A549 (cell line): ENCODE measurements around the gene GDAP2. TPM values are rescaled to one million over a fixed set of nuclear protein-coding genes. Genes with fewer than 3 reads are reported as not detected.
"Not testable (repeated sequence)": the region's sequence is repeated elsewhere in the genome, so short reads cannot be mapped to it uniquely, and the experiment has no call there.

Experiments used
- ATAC-seq, 2 experiments: fragments of 200-7000 bp in 1 of 2; fragments of >200 bp in 1 of 2; cut with Nextera tagmentation in 1 of 2; cut with Tn5 transposase in 1 of 2; 3 replicates each; pipeline versions ENCODE4 v1.8.0 to v1.9.1; 2018 to 2020; ENCODE audit warnings: mild to moderate bottlenecking in 1 of 2, moderate library complexity in 1 of 2
- CTCF ChIA-PET: fragments of 300-600 bp; sonication (Branson Sonifier 250); formaldehyde crosslinking; extraction: SDS; loops from one replicate; lab custom pipeline; 2021; ENCODE audit warnings: antibody characterized with exemption, inconsistent platforms; lab: Yijun Ruan, JAX
- POLR2A ChIA-PET: fragments of 350-600 bp; formaldehyde crosslinking; extraction: SDS; loops from one replicate; lab custom pipeline; 2021; ENCODE audit warnings: antibody characterized with exemption, inconsistent platforms; lab: Yijun Ruan, JAX
- DNase-seq, 2 experiments: peaks; one replicate each; pipeline versions ENCODE4 v3.0.0 to v3.0.0-alpha.2; 2011 to 2016; ENCODE audit warnings: low read depth in 1 of 2, low spot score in 1 of 2
- FAIRE-seq: peaks from 2 replicates; lab custom pipeline; 2011; peaks lifted over from hg19 to GRCh38; lab: Jason Lieb, UNC
- H3K27ac ChIP-seq, 2 experiments: fragments of >200 bp; sonication (Bioruptor Twin); formaldehyde crosslinking; 3 replicates each; pipeline ENCODE4 v1.5.1; 2016 to 2017
- H3K4me1 ChIP-seq: fragments of >200 bp; sonication (Bioruptor Twin); formaldehyde crosslinking; 3 replicates; pipeline ENCODE4 v1.6.1; 2016
- H3K4me2 ChIP-seq: fragments of >200 bp; sonication (Bioruptor Twin); formaldehyde crosslinking; 3 replicates; pipeline ENCODE4 v1.6.1; 2016
- H3K4me3 ChIP-seq: fragments of >200 bp; sonication (Bioruptor Twin); formaldehyde crosslinking; 3 replicates; pipeline ENCODE4 v1.5.1; 2016
- H3K9me3 ChIP-seq: fragments of >200 bp; sonication (Bioruptor Twin); formaldehyde crosslinking; 3 replicates; pipeline ENCODE4 v1.6.1; 2016
- CEBPB ChIP-seq, 2 experiments: fragments of >200 bp in 1 of 2; sonication (Bioruptor Twin) in 1 of 2; formaldehyde crosslinking in 1 of 2; IDR thresholded peaks; 2 replicates each; pipeline ENCODE4 v1.6.1; 2012 to 2016
- EHMT2 ChIP-seq: fragments of 200-600 bp; sonication (generic); IDR thresholded peaks from 2 replicates; pipeline ENCODE4 v1.6.1; 2016; ENCODE audit warnings: antibody characterized with exemption, low read depth, mild to moderate bottlenecking, moderate library complexity
- ESRRA ChIP-seq: fragments of 150-350 bp; IDR thresholded peaks from 2 replicates; pipeline ENCODE4 v1.6.1; 2014; ENCODE audit warnings: mild to moderate bottlenecking, low read length, borderline replicate concordance
- GATA3 ChIP-seq: IDR thresholded peaks from 2 replicates; pipeline ENCODE4 v1.6.1; 2012; ENCODE audit warnings: borderline replicate concordance
- HOXA7 ChIP-seq: fragments of 250-450 bp; sonication (Bioruptor Pico); IDR thresholded peaks from 2 replicates; pipeline ENCODE4 v1.5.0; 2020; ENCODE audit warnings: mild to moderate bottlenecking, moderate library complexity
- HOXB13 ChIP-seq: fragments of 250-450 bp; sonication (Bioruptor Pico); IDR thresholded peaks from 2 replicates; pipeline ENCODE4 v1.5.0; 2020; ENCODE audit warnings: low read depth, mild to moderate bottlenecking, moderate library complexity
- JUN ChIP-seq, 2 experiments: fragments of >200 bp; sonication (Bioruptor Twin); formaldehyde crosslinking; IDR thresholded peaks; 2 replicates in 1 of 2; 3 replicates in 1 of 2; pipeline ENCODE4 v1.6.1; 2016 to 2017
- KDM1A ChIP-seq: fragments of 200-600 bp; sonication (generic); IDR thresholded peaks from 2 replicates; pipeline ENCODE4 v1.6.1; 2016; ENCODE audit warnings: low read depth, mild to moderate bottlenecking
- KDM5A ChIP-seq: fragments of 200-600 bp; sonication (generic); IDR thresholded peaks from 2 replicates; pipeline ENCODE4 v1.6.1; 2016; ENCODE audit warnings: antibody characterized with exemption, mild to moderate bottlenecking
- NPAS2 ChIP-seq: fragments of 250-450 bp; sonication (Bioruptor Pico); IDR thresholded peaks from 2 replicates; pipeline ENCODE4 v1.8.0; 2022; ENCODE audit warnings: mild to moderate bottlenecking, moderate library complexity, borderline replicate concordance
- POLR2AphosphoS2 ChIP-seq: conservative IDR thresholded peaks from 2 replicates; pipeline ENCODE4 v1.6.1; 2012; ENCODE audit warnings: low read length, improper control_type of control experiment, inconsistent platforms
- RAD21 ChIP-seq, 2 experiments: fragments of >200 bp in 1 of 2; sonication (Bioruptor Twin) in 1 of 2; formaldehyde crosslinking in 1 of 2; IDR thresholded peaks in 1 of 2; conservative IDR thresholded peaks in 1 of 2; 2 replicates in 1 of 2; 3 replicates in 1 of 2; pipeline ENCODE4 v1.6.1; 2012 to 2018; ENCODE audit warnings: inconsistent platforms in 1 of 2
- RCOR1 ChIP-seq: fragments of 150-350 bp; IDR thresholded peaks from 2 replicates; pipeline ENCODE4 v1.6.1; 2014; ENCODE audit warnings: antibody characterized with exemption, low read length, low read depth
- RFX5 ChIP-seq: fragments of 450-650 bp; IDR thresholded peaks from 2 replicates; pipeline ENCODE4 v1.7.1; 2014; ENCODE audit warnings: antibody characterized with exemption, mild to moderate bottlenecking, moderate library complexity
- SMC3 ChIP-seq: fragments of >200 bp; sonication (Bioruptor Twin); formaldehyde crosslinking; IDR thresholded peaks from 3 replicates; pipeline ENCODE4 v1.6.1; 2018; ENCODE audit warnings: inconsistent platforms
- TFCP2L1 ChIP-seq: fragments of 250-450 bp; sonication (Bioruptor Pico); IDR thresholded peaks from 2 replicates; pipeline ENCODE4 v1.5.0; 2021; ENCODE audit warnings: mild to moderate bottlenecking
- TP53 ChIP-seq: fragments of 250-450 bp; sonication (Bioruptor Pico); IDR thresholded peaks from 2 replicates; pipeline ENCODE4 v1.5.0; 2021; ENCODE audit warnings: mild to moderate bottlenecking, moderate library complexity
- ZSCAN20 ChIP-seq: fragments of 250-450 bp; sonication (Bioruptor Pico); IDR thresholded peaks from 2 replicates; pipeline ENCODE4 v1.8.0; 2022; ENCODE audit warnings: mild to moderate bottlenecking, moderate library complexity
- WGBS: methylation state at CpG from one replicate; pipeline ENCODE4 v1.1.6; 2017; ENCODE audit errors: missing lambda C conversion rate; 5-methylcytosine and 5-hydroxymethylcytosine counted together
- polyA plus RNA-seq, 4 experiments: library from polyadenylated mRNA; depleted of rRNA in 3 of 4; stranded (reverse); fragments of >200 nt; fragmentation: RNase III in 1 of 4; extraction: RNeasy Plus Mini Kit Qiagen cat#74134 plus additional on column Dnase treatment in 1 of 4; gene quantifications; 2 replicates in 3 of 4; 3 replicates in 1 of 4; pipeline ENCODE4 v1.2.3, GENCODE V29; 2011 to 2017
- TF ChIP-seq, protein P1 (sequence below): IDR thresholded peaks from 2 replicates; pipeline ENCODE4 v1.6.1; 2012
- TF ChIP-seq, protein P2 (sequence below): fragments of 450-650 bp; IDR thresholded peaks from 2 replicates; pipeline ENCODE4 v1.6.1; 2014; ENCODE audit warnings: antibody characterized with exemption
- TF ChIP-seq, protein P3 (sequence below): fragments of 150-350 bp; IDR thresholded peaks from 2 replicates; pipeline ENCODE4 v1.6.1; 2014; ENCODE audit warnings: low read depth, mild to moderate bottlenecking, low read length
- TF ChIP-seq, protein P4 (sequence below): fragments of 200-600 bp; sonication (generic); IDR thresholded peaks from 2 replicates; pipeline ENCODE4 v1.6.1; 2016; ENCODE audit warnings: antibody characterized with exemption, mild to moderate bottlenecking, moderate library complexity
- TF ChIP-seq, protein P5 (sequence below): fragments of >200 bp; sonication (Bioruptor Twin); formaldehyde crosslinking; IDR thresholded peaks from 3 replicates; pipeline ENCODE4 v1.6.1; 2016

GDAP2 gene
- polyA plus RNA-seq, 2 of the 4 experiments (the other 2 are of a cell fraction): 6.7 to 21.2 TPM

DNA sequence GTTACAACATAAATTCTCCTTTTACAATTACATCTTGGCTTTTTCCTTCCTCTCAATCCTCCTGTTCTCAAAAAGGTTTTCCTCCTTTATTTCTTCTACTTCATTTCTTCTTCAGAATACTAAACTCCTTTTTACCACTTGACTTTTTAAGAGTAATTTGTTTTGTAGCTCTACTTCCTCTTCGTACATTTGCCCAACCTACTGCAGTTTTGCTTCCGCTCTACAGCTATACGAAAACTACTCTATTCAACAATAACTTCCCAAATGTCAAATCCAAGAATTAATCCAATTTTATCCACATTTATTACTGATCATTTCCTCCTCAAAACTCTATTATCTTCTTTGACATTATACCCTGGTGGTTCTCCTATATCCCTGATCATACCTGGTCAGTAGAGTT is 3.4 kb downstream of the GDAP2 start (continued):
- TF ChIP-seq RFX5 (no peak), RAD21 (conservative IDR thresholded peaks at IDR 0.05 in 1 of 2, IDR thresholded peaks at IDR 0.05 in 1 of 2) (no peak), HOXB13 (no peak)
- TF ChIP-seq, protein P1, sequence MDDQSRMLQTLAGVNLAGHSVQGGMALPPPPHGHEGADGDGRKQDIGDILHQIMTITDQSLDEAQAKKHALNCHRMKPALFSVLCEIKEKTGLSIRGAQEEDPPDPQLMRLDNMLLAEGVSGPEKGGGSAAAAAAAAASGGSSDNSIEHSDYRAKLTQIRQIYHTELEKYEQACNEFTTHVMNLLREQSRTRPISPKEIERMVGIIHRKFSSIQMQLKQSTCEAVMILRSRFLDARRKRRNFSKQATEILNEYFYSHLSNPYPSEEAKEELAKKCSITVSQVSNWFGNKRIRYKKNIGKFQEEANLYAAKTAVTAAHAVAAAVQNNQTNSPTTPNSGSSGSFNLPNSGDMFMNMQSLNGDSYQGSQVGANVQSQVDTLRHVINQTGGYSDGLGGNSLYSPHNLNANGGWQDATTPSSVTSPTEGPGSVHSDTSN: no peak

DNA sequence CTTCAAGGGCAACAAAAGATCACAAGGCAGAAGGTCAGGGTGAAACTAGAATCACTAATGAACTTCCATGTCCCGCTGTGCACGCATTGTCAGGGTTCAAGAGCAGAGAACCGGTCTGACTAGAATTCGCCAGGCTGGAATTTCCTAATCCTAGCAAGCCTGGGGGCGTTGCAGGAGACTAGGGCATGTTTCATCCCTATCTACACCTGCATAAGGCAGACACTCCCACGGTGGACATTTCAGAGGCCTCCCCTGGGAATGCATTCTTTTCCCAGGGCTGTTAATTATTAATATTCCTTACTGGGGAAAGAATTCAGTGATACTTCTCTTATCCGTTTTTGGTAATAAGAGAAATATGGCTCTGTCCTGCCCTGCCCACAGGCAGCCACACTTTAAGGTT is 6.7 kb downstream of the GDAP2 start:
- peaks cover 11% of the 10 kb centered on the region; the same call in 2 of the 3 replicates for H3K4me1 ChIP-seq
- FAIRE-seq, H3K27ac ChIP-seq, CTCF ChIA-PET, H3K4me3 ChIP-seq, POLR2A ChIA-PET, ATAC-seq, H3K9me3 ChIP-seq: not testable (repeated sequence)
- WGBS: 44% methylated on average over 7 of the region's 7 CpGs
- DNase-seq: peak in 1 of 2 experiments; percentile 12
- peak overlapping the region; percentile 29; the same call in 2 of the 3 replicates for H3K4me2 ChIP-seq

DNA sequence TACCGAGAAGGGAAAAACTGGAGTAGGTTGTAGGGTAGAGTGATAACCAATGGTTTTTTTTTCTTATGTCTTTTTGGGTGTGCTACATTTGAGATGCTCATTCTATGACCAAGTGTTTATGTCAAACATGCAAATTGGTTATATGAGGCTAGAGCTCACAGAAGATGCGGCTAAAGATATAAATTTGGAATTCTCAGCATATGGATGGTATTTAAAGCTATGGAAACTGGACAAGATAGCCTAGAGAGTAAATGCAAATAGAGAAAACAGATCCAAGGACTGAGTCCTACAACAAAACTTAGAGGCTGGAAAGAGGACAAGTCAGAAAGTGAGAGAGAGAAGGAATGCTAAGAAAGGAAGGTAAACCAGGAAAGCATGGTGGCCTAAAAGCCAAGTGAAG is 7.4 kb downstream of the GDAP2 start:
- CTCF ChIA-PET: no interaction called here
- POLR2A ChIA-PET: no interaction called here
- FAIRE-seq (no peak), DNase-seq (no peak), ATAC-seq (no peak)
- Histone ChIP-seq H3K4me2 (no peak overlapping the region), H3K27ac (no peak overlapping the region), H3K9me3 (no peaks in the 10 kb centered on the region), H3K4me1 (peaks cover 7% of the 10 kb centered on the region; the same call in 2 of the 3 replicates), H3K4me3 (no peak overlapping the region)
- 83% methylated on average over 2 of the region's 2 CpGs for WGBS
- TF ChIP-seq ESRRA: no peak
- TF ChIP-seq ZSCAN20 (CRISPR knock-in tag): no peak

DNA sequence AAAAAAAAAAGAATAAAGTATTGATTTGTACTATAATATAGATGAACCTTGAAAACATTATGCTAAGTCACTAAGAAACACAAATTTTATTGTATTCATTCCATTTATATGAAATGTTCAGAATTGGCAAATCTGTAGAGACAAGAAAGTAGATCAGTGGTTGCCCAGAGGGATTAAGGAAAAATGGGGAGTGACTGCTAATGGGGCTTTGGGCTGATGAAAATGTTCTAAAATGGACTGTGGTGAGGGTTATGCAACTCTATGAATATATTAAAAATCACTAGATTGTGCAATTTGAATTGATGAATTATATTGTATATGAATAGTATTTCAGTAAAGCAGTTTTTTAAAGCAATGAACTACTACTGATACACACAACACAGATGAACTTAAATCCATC is 10.0 kb downstream of the GDAP2 start:
- TF ChIP-seq NPAS2 (CRISPR knock-in tag): no peak
- no peak for TF ChIP-seq RCOR1
- TF ChIP-seq SMC3: no peak
- no peak for TF ChIP-seq EHMT2
- no peak for TF ChIP-seq HOXA7 (CRISPR knock-in tag)
- TF ChIP-seq KDM1A: no peak
- TF ChIP-seq, protein P2, sequence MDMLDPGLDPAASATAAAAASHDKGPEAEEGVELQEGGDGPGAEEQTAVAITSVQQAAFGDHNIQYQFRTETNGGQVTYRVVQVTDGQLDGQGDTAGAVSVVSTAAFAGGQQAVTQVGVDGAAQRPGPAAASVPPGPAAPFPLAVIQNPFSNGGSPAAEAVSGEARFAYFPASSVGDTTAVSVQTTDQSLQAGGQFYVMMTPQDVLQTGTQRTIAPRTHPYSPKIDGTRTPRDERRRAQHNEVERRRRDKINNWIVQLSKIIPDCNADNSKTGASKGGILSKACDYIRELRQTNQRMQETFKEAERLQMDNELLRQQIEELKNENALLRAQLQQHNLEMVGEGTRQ: no peak
- no peak for TF ChIP-seq TP53 (CRISPR knock-in tag)
- TF ChIP-seq, protein P3, sequence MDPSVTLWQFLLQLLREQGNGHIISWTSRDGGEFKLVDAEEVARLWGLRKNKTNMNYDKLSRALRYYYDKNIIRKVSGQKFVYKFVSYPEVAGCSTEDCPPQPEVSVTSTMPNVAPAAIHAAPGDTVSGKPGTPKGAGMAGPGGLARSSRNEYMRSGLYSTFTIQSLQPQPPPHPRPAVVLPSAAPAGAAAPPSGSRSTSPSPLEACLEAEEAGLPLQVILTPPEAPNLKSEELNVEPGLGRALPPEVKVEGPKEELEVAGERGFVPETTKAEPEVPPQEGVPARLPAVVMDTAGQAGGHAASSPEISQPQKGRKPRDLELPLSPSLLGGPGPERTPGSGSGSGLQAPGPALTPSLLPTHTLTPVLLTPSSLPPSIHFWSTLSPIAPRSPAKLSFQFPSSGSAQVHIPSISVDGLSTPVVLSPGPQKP: no peak
- TF ChIP-seq, protein P4, sequence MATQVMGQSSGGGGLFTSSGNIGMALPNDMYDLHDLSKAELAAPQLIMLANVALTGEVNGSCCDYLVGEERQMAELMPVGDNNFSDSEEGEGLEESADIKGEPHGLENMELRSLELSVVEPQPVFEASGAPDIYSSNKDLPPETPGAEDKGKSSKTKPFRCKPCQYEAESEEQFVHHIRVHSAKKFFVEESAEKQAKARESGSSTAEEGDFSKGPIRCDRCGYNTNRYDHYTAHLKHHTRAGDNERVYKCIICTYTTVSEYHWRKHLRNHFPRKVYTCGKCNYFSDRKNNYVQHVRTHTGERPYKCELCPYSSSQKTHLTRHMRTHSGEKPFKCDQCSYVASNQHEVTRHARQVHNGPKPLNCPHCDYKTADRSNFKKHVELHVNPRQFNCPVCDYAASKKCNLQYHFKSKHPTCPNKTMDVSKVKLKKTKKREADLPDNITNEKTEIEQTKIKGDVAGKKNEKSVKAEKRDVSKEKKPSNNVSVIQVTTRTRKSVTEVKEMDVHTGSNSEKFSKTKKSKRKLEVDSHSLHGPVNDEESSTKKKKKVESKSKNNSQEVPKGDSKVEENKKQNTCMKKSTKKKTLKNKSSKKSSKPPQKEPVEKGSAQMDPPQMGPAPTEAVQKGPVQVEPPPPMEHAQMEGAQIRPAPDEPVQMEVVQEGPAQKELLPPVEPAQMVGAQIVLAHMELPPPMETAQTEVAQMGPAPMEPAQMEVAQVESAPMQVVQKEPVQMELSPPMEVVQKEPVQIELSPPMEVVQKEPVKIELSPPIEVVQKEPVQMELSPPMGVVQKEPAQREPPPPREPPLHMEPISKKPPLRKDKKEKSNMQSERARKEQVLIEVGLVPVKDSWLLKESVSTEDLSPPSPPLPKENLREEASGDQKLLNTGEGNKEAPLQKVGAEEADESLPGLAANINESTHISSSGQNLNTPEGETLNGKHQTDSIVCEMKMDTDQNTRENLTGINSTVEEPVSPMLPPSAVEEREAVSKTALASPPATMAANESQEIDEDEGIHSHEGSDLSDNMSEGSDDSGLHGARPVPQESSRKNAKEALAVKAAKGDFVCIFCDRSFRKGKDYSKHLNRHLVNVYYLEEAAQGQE: no peak
- TF ChIP-seq GATA3: no peak
- TF ChIP-seq CEBPB (IDR thresholded peaks at IDR 0.05): no peak
- TF ChIP-seq RFX5: no peak
- no peak for TF ChIP-seq JUN (IDR thresholded peaks at IDR 0.05)
- no peak for TF ChIP-seq TFCP2L1 (CRISPR knock-in tag)
- no peak for TF ChIP-seq POLR2AphosphoS2
- no peak for TF ChIP-seq KDM5A
- TF ChIP-seq, protein P5, sequence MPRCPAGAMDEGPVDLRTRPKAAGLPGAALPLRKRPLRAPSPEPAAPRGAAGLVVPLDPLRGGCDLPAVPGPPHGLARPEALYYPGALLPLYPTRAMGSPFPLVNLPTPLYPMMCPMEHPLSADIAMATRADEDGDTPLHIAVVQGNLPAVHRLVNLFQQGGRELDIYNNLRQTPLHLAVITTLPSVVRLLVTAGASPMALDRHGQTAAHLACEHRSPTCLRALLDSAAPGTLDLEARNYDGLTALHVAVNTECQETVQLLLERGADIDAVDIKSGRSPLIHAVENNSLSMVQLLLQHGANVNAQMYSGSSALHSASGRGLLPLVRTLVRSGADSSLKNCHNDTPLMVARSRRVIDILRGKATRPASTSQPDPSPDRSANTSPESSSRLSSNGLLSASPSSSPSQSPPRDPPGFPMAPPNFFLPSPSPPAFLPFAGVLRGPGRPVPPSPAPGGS: no peak
- TF ChIP-seq, all 56 proteins: peak for 0
- POLR2A ChIA-PET: no interaction called here

More for the DNA sequence above, 10.0 kb downstream of the GDAP2 start:
- no peak for FAIRE-seq
- CTCF ChIA-PET: no interaction called here
- Histone ChIP-seq H3K4me3 (no peak overlapping the region), H3K9me3 (no peaks in the 10 kb centered on the region), H3K4me2 (no peak overlapping the region), H3K4me1 (peaks cover 7% of the 10 kb centered on the region; the same call in 2 of the 3 replicates), H3K27ac (no peak overlapping the region)
- no peak for ATAC-seq
- no peak for DNase-seq
